Measurements from ENCODE around the gene ITGB3.
"Not testable (repeated sequence)": the region's sequence is repeated elsewhere in the genome, so short reads cannot be mapped to it uniquely, and the experiment has no call there.

The ITGB3 gene

GRCh38 chr17:47244697-47245096 is 8.9 kb upstream of the ITGB3 start:
- no peak for DNase-seq (ENCODE audit: low read depth)

- DNase-seq (ENCODE audit: low read depth): no peak
Measured at GRCh38 chr17:47246120-47246519, 7.5 kb upstream of the ITGB3 start.

- no peak for DNase-seq (ENCODE audit: low read depth)
Measured at GRCh38 chr17:47250855-47251254, 2.8 kb upstream of the ITGB3 start.

GRCh38 chr17:47251421-47251940 is 2.1 kb upstream of the ITGB3 start:
- DNase-seq (ENCODE audit: low read depth): no peak

GRCh38 chr17:47252209-47252608 is 1.4 kb upstream of the ITGB3 start:
- DNase-seq (ENCODE audit: low read depth): no peak

- no peak for DNase-seq (ENCODE audit: low read depth)
Measured at GRCh38 chr17:47252766-47253512, 688 bp upstream of the ITGB3 start.

GRCh38 chr17:47254403-47254943 is 846 bp downstream of the ITGB3 start:
- DNase-seq (ENCODE audit: low read depth): no peak

GRCh38 chr17:47257651-47258339 is 4.2 kb downstream of the ITGB3 start:
- DNase-seq (ENCODE audit: low read depth): no peak

- no peak for DNase-seq (ENCODE audit: low read depth)
Measured at GRCh38 chr17:47262586-47262985, 9.0 kb downstream of the ITGB3 start.

GRCh38 chr17:47264166-47264565 is 10.5 kb downstream of the ITGB3 start:
- DNase-seq (ENCODE audit: low read depth): no peak

- DNase-seq (ENCODE audit: low read depth): no peak
Measured at GRCh38 chr17:47265983-47266541, 12.4 kb downstream of the ITGB3 start.

- no peak for DNase-seq (ENCODE audit: low read depth)
Measured at GRCh38 chr17:47266782-47267181, 13.2 kb downstream of the ITGB3 start.

GRCh38 chr17:47267354-47267828 is 13.8 kb downstream of the ITGB3 start:
- no peak for DNase-seq (ENCODE audit: low read depth)

GRCh38 chr17:47268964-47269363 is 15.3 kb downstream of the ITGB3 start:
- DNase-seq (ENCODE audit: low read depth): not testable (repeated sequence)

- not testable (repeated sequence) for DNase-seq (ENCODE audit: low read depth)
Measured at GRCh38 chr17:47269561-47270280, 16.1 kb downstream of the ITGB3 start.

- DNase-seq (ENCODE audit: low read depth): no peak
Measured at GRCh38 chr17:47270946-47271705, 17.5 kb downstream of the ITGB3 start.

- DNase-seq (ENCODE audit: low read depth): no peak
Measured at GRCh38 chr17:47272491-47272890, 18.9 kb downstream of the ITGB3 start.

GRCh38 chr17:47273245-47273644 is 19.6 kb downstream of the ITGB3 start:
- no peak for DNase-seq (ENCODE audit: low read depth)

GRCh38 chr17:47274319-47275069 is 20.9 kb downstream of the ITGB3 start:
- DNase-seq (ENCODE audit: low read depth): no peak

GRCh38 chr17:47275245-47275984 is 21.8 kb downstream of the ITGB3 start:
- DNase-seq (ENCODE audit: low read depth): no peak
